GM18519 (cell line): ENCODE results near the gene PLAC8L1.
"Not testable (repeated sequence)": the region's sequence is repeated elsewhere in the genome, so short reads cannot be mapped to it uniquely, and the experiment has no call there.

Experiments used
- ATAC-seq: cut with Tn5 transposase; IDR thresholded peaks from one replicate; pipeline ENCODE4 v1.9.1; 2021; ENCODE audit warnings: mild to moderate bottlenecking, moderate library complexity; ENCODE audit not compliant: unreplicated experiment, low FRiP score

PLAC8L1 gene

GRCh38 chr5:146105477-146105876 is at the start of gene PLAC8L1:
Gene PLAC8L1, minus strand, starts transcription at chr5:146105577. Its CDS starts 1,266 bp downstream, at chr5:146104311.
- ATAC-seq = no peak

- ATAC-seq = no peak
Observed at GRCh38 chr5:146151970-146152369, 46.6 kb upstream of the PLAC8L1 start.

GRCh38 chr5:146137967-146138403 is 32.6 kb upstream of the PLAC8L1 start:
- ATAC-seq = no peak

GRCh38 chr5:146130440-146131045 is 25.2 kb upstream of the PLAC8L1 start:
- ATAC-seq = no peak

GRCh38 chr5:146126068-146126467 is 20.7 kb upstream of the PLAC8L1 start:
- no peak for ATAC-seq

GRCh38 chr5:146124580-146124979 is 19.2 kb upstream of the PLAC8L1 start:
- ATAC-seq = no peak

- not testable (repeated sequence) for ATAC-seq
Observed at GRCh38 chr5:146121451-146121850, 16.1 kb upstream of the PLAC8L1 start.

- ATAC-seq = no peak
Observed at GRCh38 chr5:146118322-146118721, 12.9 kb upstream of the PLAC8L1 start.

GRCh38 chr5:146117216-146117615 is 11.8 kb upstream of the PLAC8L1 start:
- not testable (repeated sequence) for ATAC-seq

- ATAC-seq = no peak
Observed at GRCh38 chr5:146116361-146116760, 11.0 kb upstream of the PLAC8L1 start.

GRCh38 chr5:146112476-146112875 is 7.1 kb upstream of the PLAC8L1 start:
- no peak for ATAC-seq

GRCh38 chr5:146111409-146111808 is 6.0 kb upstream of the PLAC8L1 start:
- ATAC-seq = no peak

- no peak for ATAC-seq
Observed at GRCh38 chr5:146109379-146109778, 4.0 kb upstream of the PLAC8L1 start.

- ATAC-seq = not testable (repeated sequence)
Observed at GRCh38 chr5:146108870-146109269, 3.5 kb upstream of the PLAC8L1 start.

GRCh38 chr5:146107901-146108300 is 2.5 kb upstream of the PLAC8L1 start:
- ATAC-seq = no peak

- ATAC-seq = no peak
Observed at GRCh38 chr5:146103594-146103993, 1.8 kb downstream of the PLAC8L1 start.

- no peak for ATAC-seq
Observed at GRCh38 chr5:146101646-146102045, 3.7 kb downstream of the PLAC8L1 start.

GRCh38 chr5:146098047-146098446 is 7.3 kb downstream of the PLAC8L1 start:
- no peak for ATAC-seq

- ATAC-seq = no peak
Observed at GRCh38 chr5:146091881-146092280, 13.5 kb downstream of the PLAC8L1 start.

GRCh38 chr5:146089287-146089686 is 16.1 kb downstream of the PLAC8L1 start:
- ATAC-seq = no peak

- no peak for ATAC-seq
Observed at GRCh38 chr5:146088098-146088497, 17.3 kb downstream of the PLAC8L1 start.

- no peak for ATAC-seq
Observed at GRCh38 chr5:146084376-146084775, 21.0 kb downstream of the PLAC8L1 start.

GRCh38 chr5:146082798-146083197 is 22.6 kb downstream of the PLAC8L1 start:
- ATAC-seq = peak; percentile 84
